DMS114 treated with DMSO at 0.1 percent for 48 hours (cell line): ENCODE results near the gene PRSS57.
"Not testable (repeated sequence)": the region's sequence is repeated elsewhere in the genome, so short reads cannot be mapped to it uniquely, and the experiment has no call there.

Experiments used
- DNase-seq: peaks from one replicate; lab custom pipeline; 2025; ENCODE audit not compliant: unreplicated experiment; lab: John Stamatoyannopoulos, UW

The PRSS57 gene

DNA sequence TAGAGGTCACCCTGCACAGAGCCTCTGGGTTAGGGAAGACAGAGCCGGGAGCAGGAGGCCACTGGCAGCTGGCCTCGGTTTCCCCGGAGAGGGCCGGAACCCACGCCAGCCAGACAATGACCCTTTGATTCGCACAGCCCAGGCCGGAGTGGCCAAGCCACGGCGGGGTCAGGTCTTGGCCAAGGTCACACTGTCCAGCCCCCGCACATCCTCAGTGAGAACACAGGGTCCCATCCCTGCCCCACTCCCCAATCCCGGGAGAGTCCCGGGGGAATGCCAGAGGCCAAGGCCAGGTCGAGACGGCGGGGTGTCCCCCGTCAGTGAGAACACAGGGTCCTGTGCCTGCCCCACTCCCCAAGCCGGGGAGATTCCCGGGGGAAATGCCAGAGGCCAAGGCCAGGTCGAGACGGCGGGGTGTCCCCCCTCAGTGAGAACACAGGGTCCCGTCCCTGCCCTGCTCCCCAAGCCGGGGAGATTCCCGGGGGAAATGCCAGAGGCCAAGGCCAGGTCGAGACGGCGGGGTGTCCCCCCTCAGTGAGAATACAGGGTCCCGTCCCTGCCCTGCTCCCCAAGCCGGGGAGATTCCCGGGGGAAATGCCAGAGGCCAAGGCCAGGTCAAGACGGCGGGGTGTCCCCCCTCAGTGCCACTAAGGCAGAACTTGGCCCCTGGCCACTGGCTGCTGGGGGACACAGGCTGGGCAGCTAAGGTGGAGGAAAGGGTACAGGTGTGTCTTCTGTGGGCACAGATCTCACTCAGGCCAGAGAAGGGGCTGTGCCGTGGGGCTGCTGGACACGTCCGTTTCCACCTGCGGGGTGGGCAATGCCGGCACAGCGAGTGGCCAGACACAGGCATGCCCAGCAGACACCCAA lies 20.7 kb downstream of the PRSS57 start:
- DNase-seq, result no peak

DNA sequence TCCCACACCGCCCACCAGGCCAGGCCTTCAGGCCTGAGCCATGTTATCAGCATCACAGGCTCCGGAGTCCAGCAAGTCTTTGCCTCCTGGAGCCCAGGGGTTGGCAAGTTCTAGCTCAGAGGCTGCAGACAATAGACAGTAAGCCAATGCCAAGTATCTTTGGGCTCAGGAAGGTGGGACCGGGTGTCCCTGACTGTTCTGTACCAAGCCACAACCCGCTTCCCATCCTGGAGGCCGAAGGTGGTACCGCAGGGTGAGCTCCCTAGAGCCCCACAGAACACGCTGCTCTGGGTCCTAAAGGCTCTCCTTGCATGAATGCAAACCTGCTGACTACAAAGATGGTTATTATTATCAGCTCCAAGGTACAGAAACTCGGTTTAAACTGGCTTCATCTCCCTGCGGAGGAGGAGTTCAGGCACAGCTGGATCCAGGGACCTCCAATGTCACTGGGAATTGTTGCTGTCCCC lies 24.6 kb downstream of the PRSS57 start:
- DNase-seq, result no peak

DNA sequence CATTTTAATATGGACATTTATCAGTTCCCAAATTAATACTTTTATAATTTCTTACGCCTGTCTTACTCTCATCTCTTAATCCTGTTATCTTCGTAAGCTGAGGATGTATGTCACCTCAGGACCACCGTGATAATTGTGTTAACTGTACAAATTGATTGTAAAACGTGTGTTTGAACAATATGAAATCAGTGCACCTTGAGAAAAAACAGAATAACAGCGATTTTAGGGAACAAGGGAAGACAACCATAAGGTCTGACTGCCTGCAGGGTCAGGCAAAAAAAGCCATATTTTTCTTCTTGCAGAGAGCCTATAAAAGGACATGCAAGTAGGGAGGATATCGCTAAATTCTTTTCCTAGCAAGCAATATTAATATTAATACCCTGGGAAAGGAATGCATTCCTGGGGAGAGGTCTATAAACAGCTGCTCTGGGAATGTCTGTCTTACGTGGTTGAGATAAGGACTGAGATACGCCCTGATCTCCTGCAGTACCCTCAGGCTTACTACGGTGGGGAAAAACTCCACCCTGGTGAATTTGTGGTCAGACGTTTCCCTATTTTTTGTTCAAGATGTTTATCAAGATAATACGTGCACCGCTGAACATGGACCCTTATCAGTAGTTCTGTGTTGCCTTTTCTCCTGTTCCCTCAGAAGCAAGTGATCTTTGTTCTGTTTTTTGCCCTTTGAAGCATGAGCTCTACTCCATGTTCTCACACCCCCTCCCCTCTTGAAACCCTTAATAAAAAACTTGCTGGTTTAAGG lies 26.4 kb downstream of the PRSS57 start:
- not testable (repeated sequence) for DNase-seq

DNA sequence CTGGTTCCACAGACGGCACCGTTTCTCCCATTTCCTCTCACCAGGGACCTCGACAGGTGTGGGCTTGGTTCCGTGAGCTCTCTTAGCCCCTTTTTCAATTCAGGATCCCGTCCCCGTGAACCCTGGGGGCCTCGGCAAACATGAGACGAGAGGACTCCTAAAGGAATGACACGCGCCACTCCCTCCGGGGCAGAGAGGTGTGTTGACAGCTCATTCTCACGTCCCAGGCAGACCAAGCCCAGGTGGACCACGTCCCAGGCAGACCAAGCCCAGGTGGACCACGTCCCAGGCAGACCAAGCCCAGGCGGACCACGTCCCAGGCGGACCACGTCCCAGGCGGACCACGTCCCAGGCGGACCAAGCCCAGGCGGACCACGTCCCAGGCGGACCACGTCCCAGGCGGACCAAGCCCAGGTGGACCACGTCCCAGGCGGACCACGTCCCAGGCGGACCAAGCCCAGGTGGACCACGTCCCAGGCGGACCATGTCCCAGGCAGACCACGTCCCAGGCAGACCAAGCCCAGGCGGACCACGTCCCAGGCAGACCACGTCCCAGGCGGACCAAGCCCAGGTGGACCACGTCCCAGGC lies 28.2 kb downstream of the PRSS57 start:
- not testable (repeated sequence) for DNase-seq

DNA sequence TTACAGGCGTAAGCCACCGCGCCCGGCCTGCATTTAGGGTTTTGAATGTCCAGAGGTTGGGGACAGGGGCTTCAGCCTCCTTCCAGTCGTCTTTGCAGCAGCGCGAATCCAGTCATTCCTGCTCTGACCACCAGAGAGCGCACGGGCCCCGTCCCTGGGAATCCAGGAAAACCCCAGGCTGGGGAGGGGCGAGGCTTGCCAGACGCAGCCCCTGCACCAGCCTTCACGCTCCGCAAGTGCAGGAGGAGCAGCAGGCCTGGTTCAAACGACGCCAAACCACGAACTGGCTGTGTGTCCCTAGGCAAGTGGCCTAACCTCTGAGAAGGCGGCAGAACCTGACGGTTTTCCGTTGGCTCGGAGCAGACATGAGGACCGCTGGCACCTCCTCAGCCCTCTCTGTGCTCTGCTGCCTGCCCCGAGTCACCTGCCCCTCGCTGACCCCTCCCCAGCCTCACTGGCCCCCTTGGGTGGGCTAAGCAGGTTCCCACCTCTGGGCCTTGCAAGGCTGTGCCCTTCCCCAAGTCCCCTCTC lies 30.3 kb downstream of the PRSS57 start:
- peak; percentile 62 for DNase-seq

DNA sequence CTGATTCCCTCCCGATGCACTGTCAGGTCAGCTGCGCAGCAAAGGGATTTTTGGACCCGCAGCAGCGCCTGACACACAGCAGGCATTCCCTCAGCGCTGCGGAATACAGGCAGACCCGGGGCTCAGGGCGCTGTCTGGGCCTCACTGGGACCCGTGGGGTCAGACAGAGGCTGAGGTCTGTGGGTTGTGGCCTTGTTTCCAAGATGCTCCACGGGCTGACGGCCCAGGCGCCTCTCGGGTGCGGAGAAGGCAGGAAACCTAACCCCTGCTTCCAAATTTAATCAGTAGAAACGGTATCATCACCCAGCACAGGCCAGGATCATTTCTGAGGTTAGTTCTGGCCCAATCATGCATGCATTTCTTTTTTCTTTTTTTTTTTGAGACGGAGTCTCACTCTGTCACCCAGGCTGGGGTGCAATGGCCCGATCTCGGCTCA lies 31.6 kb downstream of the PRSS57 start:
- no peak for DNase-seq

DNA sequence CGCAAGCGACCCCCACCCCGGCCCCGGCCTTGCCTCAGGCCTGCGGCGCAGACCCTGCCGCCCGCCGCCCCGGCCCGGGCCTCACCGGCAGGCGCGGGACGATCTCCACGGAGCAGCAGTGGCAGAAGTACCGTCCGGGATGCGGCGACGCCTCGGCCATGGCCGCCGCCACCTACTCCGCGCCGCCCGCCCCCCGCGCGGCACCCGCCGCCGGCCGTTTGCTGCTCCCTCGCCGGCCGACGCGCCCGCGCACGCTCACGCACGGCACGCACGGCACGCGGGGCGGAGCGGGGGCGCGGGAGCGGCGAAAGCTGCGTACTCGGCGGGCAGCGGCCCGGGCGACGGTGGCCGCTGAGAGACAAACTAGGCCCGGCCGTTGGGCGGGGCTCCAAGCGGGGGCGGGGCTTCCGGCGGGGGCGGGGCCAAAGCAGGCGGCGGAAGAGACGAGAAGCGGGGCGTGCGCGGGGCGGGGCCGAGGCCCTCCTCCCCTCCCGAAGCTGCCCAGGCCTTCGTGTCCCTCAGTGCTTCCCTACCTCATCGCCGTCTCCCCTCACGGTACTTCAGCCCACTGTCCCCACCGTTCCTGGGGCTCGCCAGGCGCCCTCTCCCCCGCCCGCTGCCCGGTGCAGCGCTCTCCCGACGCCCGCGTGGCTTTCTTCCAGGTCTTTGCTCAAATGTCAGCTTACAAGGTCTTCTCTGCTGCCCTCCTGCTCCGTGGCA lies 32.1 kb downstream of the PRSS57 start, which contains the start of gene RNF126:
RNF126 (minus strand) TSS at position 253 of the 720 bp plus-strand sequence; CDS start at position 160, 93 bp downstream.
- peak; percentile 71 for DNase-seq

DNA sequence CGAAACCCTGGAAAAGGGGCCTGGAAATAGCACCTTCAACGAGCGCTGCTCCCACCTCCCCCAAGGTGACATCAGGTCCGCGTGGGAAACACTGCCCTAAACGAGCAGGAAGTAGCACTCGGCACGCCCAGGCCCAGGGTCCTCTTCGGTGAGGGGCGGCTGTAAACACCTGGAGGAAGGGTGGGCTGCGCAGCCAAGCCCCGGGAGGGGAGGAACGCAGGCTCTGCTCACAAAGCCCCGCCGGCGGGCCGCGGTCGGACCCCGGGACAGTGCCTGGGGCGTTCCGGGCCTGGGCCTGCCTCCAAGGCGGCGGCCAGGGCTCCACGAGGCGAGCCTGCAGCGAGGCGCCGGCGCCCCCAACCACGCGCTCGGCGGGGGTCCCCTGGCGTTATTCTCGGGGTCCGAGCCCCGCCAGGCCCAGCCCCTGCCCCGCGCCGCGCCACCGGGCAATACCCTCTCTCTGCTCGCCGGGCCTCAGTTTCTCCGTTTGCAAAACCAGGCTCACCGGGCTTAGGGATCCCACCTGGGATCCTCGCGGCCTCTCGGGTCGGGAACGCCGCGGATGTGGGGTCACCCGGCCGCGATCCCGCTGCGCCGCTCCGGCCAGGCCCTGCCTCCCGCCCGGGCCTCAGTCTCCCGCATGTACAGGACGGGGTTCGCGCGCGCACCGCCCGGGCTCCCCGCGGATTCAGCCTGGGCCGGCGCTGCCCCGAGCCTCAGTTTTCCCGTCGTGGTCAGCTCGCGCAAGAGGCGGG lies 32.9 kb downstream of the PRSS57 start:
- DNase-seq, result no peak

DNA sequence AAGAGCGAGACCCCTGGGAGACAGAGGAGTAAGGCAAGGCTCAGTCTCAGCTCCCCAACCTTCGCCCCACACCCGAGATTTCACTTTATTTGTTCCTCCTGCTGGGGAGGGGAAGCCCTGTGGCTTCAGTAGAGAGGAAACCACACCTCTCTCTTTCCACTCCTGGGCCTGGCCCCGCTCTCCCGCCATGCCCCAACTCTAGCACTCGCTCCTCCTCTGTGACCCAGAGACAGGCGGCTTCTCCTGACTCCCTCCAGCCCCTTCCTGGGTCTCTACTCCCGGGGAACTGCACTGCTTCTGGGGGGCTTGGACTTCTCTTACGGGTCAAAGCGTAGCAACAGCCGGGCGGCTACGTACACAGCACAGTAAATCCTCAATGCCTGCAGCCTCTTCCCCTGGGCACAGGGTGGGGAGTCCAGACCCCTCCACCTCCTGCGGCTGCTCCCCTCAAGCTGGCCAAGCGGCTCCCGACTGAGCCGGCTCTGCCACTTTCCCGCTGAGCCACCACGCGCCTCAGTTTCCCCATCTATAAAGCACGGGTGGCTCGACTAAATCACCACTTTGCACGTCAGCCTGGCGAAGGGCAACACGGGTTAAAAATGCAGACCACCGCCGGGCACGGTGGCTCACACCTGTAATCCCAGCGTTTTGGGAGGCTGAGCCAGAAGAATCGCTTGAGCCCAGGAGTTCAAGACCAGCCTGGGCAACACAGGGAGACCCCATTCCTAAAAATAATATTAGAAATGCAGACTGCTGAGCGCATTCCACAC lies 33.6 kb downstream of the PRSS57 start:
- no peak for DNase-seq

DNA sequence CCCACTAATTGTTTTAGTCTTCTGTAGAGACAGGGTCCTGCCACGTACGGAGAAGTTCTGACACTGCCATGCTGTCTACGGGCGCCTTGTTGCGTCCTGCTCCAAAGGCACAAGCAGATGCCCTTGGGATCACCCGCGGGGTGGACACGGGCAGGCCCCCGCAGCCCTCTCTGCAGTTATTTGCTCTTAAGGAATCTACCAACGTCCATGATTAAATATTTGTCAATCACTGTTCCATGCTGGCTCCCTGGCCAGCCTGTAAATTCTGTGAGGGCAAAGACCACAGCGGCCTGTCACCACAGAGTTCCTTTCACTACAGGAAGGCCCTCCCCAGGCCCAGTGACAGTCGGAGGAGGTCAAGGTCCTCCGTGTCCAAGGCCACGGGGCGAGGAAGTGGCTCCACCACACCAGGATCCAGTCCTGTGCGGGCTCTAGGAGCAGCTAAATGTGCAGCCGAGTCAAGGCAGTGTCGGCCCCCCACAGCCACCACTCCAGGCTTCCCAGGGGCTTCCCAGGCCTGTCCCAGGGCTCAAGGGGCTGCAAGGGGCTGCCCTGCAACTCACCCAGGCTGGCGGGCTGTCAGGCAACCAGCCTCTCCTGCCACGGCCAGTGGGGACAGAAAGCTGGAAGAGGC lies 34.3 kb downstream of the PRSS57 start:
- DNase-seq, result no peak

DNA sequence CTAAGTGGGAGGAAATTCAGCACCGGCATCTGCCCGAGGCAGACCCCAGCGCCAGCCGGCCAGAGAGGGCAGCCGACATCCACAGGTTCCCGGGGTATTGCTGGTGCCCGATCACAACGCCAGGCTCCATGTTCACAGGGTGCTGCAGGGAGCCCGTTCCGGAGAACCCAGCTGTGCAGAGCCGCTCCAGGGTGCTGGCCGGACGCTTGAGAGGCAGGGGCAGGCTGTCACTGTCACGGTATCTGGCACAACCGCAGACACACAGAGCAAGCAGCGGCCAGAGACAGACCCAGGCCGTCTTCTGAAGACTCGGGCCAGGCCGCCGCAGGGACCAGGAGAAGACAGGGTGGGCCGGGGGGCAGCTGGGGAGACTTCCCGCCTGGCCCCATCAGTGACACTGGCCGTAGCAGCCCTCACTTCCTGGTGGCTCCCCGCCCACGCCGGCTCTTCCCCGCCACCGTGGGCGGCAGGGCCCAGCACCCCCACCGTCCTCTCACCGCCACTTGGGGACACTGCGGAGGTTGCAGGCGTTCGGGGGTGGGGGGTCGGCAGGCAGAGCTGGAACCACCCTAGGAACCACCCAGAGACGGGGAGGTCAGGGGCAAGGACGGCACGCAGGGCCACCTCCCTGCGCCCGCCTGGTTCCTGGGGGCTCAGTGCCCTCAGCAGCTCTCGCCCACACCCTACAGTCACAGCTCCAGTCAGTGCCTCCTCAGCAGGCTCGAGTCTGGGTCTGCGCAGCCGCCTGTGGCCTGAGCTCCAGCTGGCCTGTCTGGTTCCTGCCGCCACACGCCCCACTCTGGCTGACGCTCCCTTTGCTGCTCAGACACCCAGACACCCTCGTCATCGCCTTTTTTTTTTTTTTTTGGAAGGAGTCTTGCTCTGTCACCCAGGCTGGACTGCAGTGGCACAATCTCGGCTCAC lies 36.1 kb downstream of the PRSS57 start:
- DNase-seq, result no peak

DNA sequence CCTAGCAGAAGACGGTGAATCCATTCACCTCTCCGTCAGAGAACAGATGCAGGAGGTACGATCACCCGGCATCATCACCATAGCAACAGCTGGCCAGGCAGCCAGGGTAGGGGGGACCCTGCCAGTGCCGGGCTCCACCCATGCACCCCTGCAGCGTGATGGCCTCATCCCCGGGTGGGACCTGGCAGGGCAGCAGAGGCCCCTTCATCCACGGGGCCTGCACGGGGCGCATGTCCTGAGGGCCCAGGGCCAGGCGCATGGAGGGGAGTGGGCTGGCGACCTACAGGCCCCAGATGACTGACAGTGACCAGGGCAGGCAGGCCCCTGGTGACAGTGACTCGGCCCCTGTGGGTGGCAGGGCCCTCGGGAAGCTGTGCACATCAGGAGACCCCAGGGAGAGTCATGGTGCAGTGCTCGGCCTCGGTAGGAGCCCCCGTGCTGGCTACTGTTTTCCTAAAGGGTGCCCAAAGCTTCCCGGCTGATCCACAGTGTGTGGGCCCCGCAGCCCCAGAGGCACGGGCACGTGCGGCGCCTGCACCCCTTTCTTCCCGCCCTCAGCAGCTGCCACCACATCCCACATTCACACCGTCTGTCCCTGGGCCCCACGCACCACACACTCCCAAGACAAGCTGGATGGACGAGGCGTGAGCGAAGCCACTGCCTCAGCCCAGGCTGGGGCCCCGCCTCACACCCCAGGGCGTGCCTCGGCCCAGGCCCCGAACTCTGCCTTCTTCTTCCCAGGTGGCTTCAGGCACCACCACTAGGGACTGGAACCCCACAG lies 37.0 kb downstream of the PRSS57 start:
- DNase-seq, result no peak

DNA sequence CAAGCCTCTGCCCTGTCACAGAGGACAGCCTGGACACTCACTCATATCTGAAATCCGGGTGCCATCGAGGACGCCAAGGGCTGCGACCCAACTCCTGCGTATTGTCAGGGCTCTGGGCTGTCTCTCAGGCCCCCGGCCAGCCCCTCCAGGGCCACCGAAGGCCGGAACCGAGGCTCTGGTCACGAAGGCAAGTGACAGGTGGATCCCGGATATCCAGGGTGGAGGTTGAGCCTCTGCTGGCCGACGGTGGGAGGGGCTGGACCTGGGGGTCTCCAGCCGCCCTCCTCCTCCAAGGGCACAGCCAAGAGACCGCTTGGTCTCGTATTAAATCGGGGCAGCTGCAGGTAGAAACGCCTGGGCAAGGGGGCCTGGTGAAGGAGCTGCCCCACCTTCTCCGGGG lies 37.6 kb downstream of the PRSS57 start:
- DNase-seq, result no peak

DNA sequence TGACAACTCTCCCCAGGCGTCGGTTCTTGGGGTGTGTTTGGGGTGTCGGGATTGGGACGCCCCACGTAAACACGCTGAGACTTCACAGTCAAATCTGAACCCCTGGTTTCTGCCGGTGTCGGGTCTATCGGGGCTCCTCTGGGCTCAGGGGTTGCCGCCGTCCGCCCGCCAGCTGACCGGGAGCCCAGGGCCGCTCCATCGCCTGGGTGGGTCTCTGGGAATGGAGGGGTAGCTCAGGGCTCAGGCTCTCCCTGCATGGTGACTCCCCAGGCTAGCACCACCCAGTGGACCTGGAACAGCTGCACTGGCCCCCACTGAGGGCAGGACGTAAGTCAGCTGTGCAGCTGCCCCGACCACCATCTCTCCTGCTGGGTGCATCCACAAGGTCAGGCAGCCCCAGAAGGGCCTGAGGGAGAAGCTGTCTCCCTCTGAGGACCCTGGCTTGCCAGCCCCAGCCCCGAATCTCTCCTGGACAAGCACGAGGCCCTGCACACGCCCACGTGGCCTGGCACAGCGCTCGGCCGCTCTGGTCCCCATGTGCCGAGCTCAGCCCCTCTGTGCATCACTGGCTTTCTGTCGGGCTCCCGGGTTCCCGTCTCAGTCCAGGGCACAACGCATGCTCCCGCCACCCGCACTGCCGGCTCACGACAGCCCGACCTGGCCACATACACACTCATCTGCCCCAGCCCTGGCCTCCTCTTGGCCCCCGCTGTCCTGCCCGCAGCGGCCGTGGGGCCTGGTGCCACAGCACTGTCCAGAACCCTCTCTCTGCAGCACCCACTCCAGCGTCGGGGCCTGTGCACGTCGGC lies 38.3 kb downstream of the PRSS57 start:
- no peak for DNase-seq

DNA sequence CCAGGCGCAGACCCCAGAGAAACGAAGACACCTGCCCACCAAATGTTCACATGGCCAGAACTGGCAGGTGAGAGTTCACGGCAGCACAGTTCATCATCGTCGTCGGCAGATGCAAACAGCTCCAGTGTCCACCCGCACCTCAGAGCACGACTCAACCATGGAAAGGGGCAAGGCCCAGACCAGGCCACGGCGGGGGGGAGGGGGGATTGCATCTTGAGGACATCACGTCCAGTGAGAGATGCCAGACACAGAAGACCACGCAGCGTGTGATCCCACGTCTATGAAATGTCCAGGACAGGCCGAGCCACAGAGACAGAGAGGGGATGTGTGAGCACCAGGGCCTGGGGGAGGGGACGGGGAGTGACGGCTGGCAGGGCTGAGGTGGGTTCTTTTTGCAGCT lies 39.6 kb downstream of the PRSS57 start:
- no peak for DNase-seq

DNA sequence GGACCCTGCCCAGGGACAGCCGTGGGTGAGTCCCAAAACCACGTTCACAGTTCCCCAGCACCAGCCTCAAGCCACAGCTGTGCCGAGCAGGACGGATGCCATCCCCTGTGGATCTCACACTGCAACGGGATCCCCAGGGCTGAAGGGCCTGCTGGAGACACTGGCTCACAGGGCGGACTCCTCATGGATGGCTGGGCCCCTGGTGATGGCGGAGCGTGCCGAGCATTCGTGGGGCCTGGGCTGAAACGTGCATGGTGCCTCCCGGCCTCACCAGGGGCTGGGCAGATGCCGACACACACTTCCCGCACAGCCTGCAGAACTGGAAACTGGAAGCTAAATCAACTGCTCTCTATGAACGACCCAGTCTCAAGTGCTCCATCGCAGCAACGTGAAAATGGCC lies 41.8 kb downstream of the PRSS57 start:
- no peak for DNase-seq
